NCI-H82 (cell line): ENCODE results near the gene BLM.

ENCODE experiments used
- DNase-seq: peaks from one replicate; lab custom pipeline; 2025; lab: John Stamatoyannopoulos, UW

Gene BLM

GRCh38 chr15:90691982-90692773 is 25.0 kb upstream of the BLM start:
- no peak for DNase-seq

- DNase-seq: no peak
Observed at GRCh38 chr15:90694987-90695386, 22.2 kb upstream of the BLM start.

- no peak for DNase-seq
Observed at GRCh38 chr15:90697175-90697574, 20.0 kb upstream of the BLM start.

- no peak for DNase-seq
Observed at GRCh38 chr15:90698629-90699028, 18.5 kb upstream of the BLM start.

- peak; percentile 57 for DNase-seq
Observed at GRCh38 chr15:90701048-90701447, 16.1 kb upstream of the BLM start.

GRCh38 chr15:90701880-90702630 is 15.1 kb upstream of the BLM start:
- DNase-seq: peak; percentile 99

GRCh38 chr15:90703455-90703854 is 13.7 kb upstream of the BLM start:
- no peak for DNase-seq

- no peak for DNase-seq
Observed at GRCh38 chr15:90705212-90705611, 11.9 kb upstream of the BLM start.

- DNase-seq: no peak
Observed at GRCh38 chr15:90706394-90707327, 10.5 kb upstream of the BLM start.

GRCh38 chr15:90707489-90707888 is 9.7 kb upstream of the BLM start:
- no peak for DNase-seq

- peak; percentile 98 for DNase-seq
Observed at GRCh38 chr15:90708516-90708915, 8.6 kb upstream of the BLM start.

GRCh38 chr15:90709278-90709677 is 7.9 kb upstream of the BLM start:
- no peak for DNase-seq

GRCh38 chr15:90710436-90711027 is 6.6 kb upstream of the BLM start:
- DNase-seq: peak; percentile 59

- no peak for DNase-seq
Observed at GRCh38 chr15:90711418-90711824, 5.7 kb upstream of the BLM start.

- no peak for DNase-seq
Observed at GRCh38 chr15:90711842-90712241, 5.3 kb upstream of the BLM start.

- DNase-seq: no peak
Observed at GRCh38 chr15:90713081-90713480, 4.1 kb upstream of the BLM start.

- DNase-seq: no peak
Observed at GRCh38 chr15:90716317-90716975, 700 bp upstream of the BLM start.

GRCh38 chr15:90718232-90718631 is 1.1 kb downstream of the BLM start:
- DNase-seq: no peak

- no peak for DNase-seq
Observed at GRCh38 chr15:90720131-90720530, 3.0 kb downstream of the BLM start.

- peak; percentile 77 for DNase-seq
Observed at GRCh38 chr15:90729261-90729660, 12.1 kb downstream of the BLM start.

- DNase-seq: no peak
Observed at GRCh38 chr15:90730290-90730689, 13.1 kb downstream of the BLM start.
